Endothelial cell of umbilical vein (primary cell): Measurements from ENCODE around the gene TRIM7. TPM values are rescaled to one million over a fixed set of nuclear protein-coding genes. Genes with fewer than 3 reads are reported as not detected.

Experiments
- BruUV-seq: library from RNA; stranded (reverse); fragments of 400-500 nt; replicated peaks from 2 replicates; lab custom pipeline; 2021; lab: Mats Ljungman, UMichigan
- CTCF ChIA-PET: fragments of 300-600, 350-600 bp; sonication (Branson Sonifier 250); formaldehyde crosslinking; loops from one replicate; lab custom pipeline; 2021; ENCODE audit warnings: antibody characterized with exemption, inconsistent platforms; lab: Charles Lee
- POLR2A ChIA-PET: fragments of 300-600, 350-600 bp; sonication (Branson Sonifier 250); formaldehyde crosslinking; loops from one replicate; lab custom pipeline; 2021; ENCODE audit warnings: antibody characterized with exemption, inconsistent platforms; lab: Charles Lee
- DNase-seq: peaks from one replicate; pipeline ENCODE4 v3.0.0-alpha.2; 2011; ENCODE audit warnings: low read depth, low spot score
- FAIRE-seq: peaks from 2 replicates; lab custom pipeline; 2011; peaks lifted over from hg19 to GRCh38; lab: Jason Lieb, UNC
- H2AFZ ChIP-seq: 2 replicates; pipeline ENCODE4 v1.6.0; 2012; ENCODE audit warnings: low read depth, low read length, control low read depth, inconsistent platforms
- H3K27ac ChIP-seq: 2 replicates; pipeline ENCODE4 v1.5.1; 2011; ENCODE audit warnings: low read depth, mild to moderate bottlenecking, control low read depth, low read length, moderate library complexity; ENCODE audit not compliant: insufficient read depth
- H3K27me3 ChIP-seq, 2 experiments: 2 replicates each; pipeline versions ENCODE4 v1.6.0 to v1.6.1; 2011; ENCODE audit warnings: low read length in 2 of 2, mixed read lengths in 1 of 2; ENCODE audit not compliant: control insufficient read depth in 2 of 2, insufficient read depth in 2 of 2
- H3K36me3 ChIP-seq, 2 experiments: 2 replicates in 1 of 2; 3 replicates in 1 of 2; pipeline ENCODE4 v1.5.1; 2011; ENCODE audit warnings: low read length in 2 of 2, mild to moderate bottlenecking in 1 of 2, moderate library complexity in 1 of 2; ENCODE audit not compliant: control insufficient read depth in 2 of 2, insufficient read depth in 2 of 2; ENCODE audit errors: extremely low read depth in 1 of 2
- H3K4me1 ChIP-seq: 3 replicates; pipeline ENCODE4 v1.5.1; 2011; ENCODE audit warnings: mild to moderate bottlenecking, low read length; ENCODE audit not compliant: control insufficient read depth, insufficient read depth; ENCODE audit errors: extremely low read depth
- H3K4me2 ChIP-seq: 2 replicates; pipeline ENCODE4 v1.6.1; 2011; ENCODE audit warnings: low read length, control low read depth, mixed read lengths; ENCODE audit not compliant: insufficient read depth
- H3K4me3 ChIP-seq, 3 experiments: fragments of 200-600 bp in 1 of 3; sonication (generic), shearing (Covaris generic) in 1 of 3; replicated peaks in 1 of 3; 2 replicates each; pipeline ENCODE4 v1.5.1; 2011 to 2016; ENCODE audit warnings: control low read depth in 3 of 3, low read length in 3 of 3, mild to moderate bottlenecking in 2 of 3, inconsistent platforms in 1 of 3, low read depth in 1 of 3, moderate library complexity in 1 of 3; ENCODE audit not compliant: insufficient read depth in 1 of 3
- H3K79me2 ChIP-seq: 2 replicates; pipeline ENCODE4 v1.6.0; 2012; ENCODE audit warnings: low read length, inconsistent platforms; ENCODE audit not compliant: control insufficient read depth, insufficient read depth
- H3K9ac ChIP-seq: replicated peaks from 2 replicates; pipeline ENCODE3; 2011; ENCODE audit warnings: low read length, control low read depth; ENCODE audit not compliant: insufficient read depth; ENCODE audit errors: extremely low read depth
- H3K9me1 ChIP-seq: replicated peaks from 3 replicates; pipeline ENCODE4 v1.6.0; 2011; ENCODE audit warnings: mild to moderate bottlenecking, low read length; ENCODE audit not compliant: control insufficient read depth, insufficient read depth; ENCODE audit errors: extremely low read depth
- H3K9me3 ChIP-seq: replicated peaks from 2 replicates; pipeline ENCODE4 v1.5.1; 2012; ENCODE audit warnings: low read length, inconsistent platforms; ENCODE audit not compliant: control insufficient read depth, insufficient read depth
- H4K20me1 ChIP-seq: replicated peaks from 2 replicates; pipeline ENCODE3; 2011; ENCODE audit warnings: mild to moderate bottlenecking, low read length; ENCODE audit not compliant: control insufficient read depth, insufficient read depth; ENCODE audit errors: extremely low read depth
- CTCF ChIP-seq, 2 donors: IDR thresholded peaks; 1 replicate in 1 of 2; 2 replicates in 1 of 2; pipeline ENCODE4 v1.5.1; 2011; ENCODE audit warnings: low read length in 2 of 2, mild to moderate bottlenecking in 2 of 2, moderate library complexity in 2 of 2, control low read depth in 1 of 2, inconsistent platforms in 1 of 2, low read depth in 1 of 2; ENCODE audit not compliant: insufficient read depth in 1 of 2; ENCODE audit errors: extremely low read depth in 1 of 2
- GATA2 ChIP-seq: IDR thresholded peaks from 2 replicates; pipeline ENCODE4 v1.7.0; 2011; ENCODE audit warnings: low read depth, mild to moderate bottlenecking, moderate library complexity, mixed read lengths, low read length; ENCODE audit not compliant: insufficient read length, insufficient read depth
- POLR2AphosphoS5 ChIP-seq: IDR thresholded peaks from 2 replicates; pipeline ENCODE4 v1.6.1; 2012; ENCODE audit warnings: low read depth, mild to moderate bottlenecking, control low read depth, low read length, moderate library complexity; ENCODE audit not compliant: insufficient read depth
- dilution Hi-C: fragments of 300-500 bp; cut with MboI; formaldehyde crosslinking; loops from one replicate; pipeline ENCODE4 v1.15.0; 2019; ENCODE audit warnings: low sequenced_read_pairs; ENCODE audit not compliant: extremely low pct_ligation_motif_present
- intact Hi-C: fragments of 100-400 bp; cut with micrococcal nuclease; formaldehyde crosslinking; loops from one replicate; pipeline ENCODE4 v1.10.0; 2022
- polyA plus RNA-seq, 4 experiments: library from polyadenylated mRNA; depleted of rRNA in 3 of 4; stranded (reverse) in 3 of 4; unstranded in 1 of 4; fragments of >200 nt; gene quantifications; 2 replicates each; pipeline versions ENCODE4 v1.2.1 to v1.2.3, GENCODE V29; 2011 to 2012; ENCODE audit warnings: missing spikeins in 1 of 4
- total RNA-seq: library from RNA; stranded (reverse); gene quantifications from 2 replicates; pipeline ENCODE4 v1.2.3, GENCODE V29; 2021

TRIM7 gene
- total and polyA plus RNA-seq, 2 donors (not counting 3 experiments of a cell fraction or from before 2014, with no cell fraction given), result 2.7 to 3.4 TPM

- Histone ChIP-seq H3K79me2 (no peaks in the 10 kb centered on the region), H3K9me3 (no peaks in the 10 kb centered on the region), H3K9me1 (no peaks in the 10 kb centered on the region), H3K9ac (peak overlapping the region; percentile 36), H3K36me3 (no peaks in the 10 kb centered on the region), H3K27me3 (no peaks in the 10 kb centered on the region), H2AFZ (peak overlapping the region; percentile 58), H3K4me1 (peaks cover 16% of the 10 kb centered on the region), H3K4me3 (peak overlapping the region; percentile 18 to 63 (median 49)), H4K20me1 (no peaks in the 10 kb centered on the region), H3K4me2 (peak overlapping the region; percentile 60), H3K27ac (peak overlapping the region; percentile 28)
- FAIRE-seq, result peak; percentile 92
- POLR2A ChIA-PET, result interaction anchor here (1.0 to 1.2 kb wide), 2 partner anchors 19 to 34 kb away, joined by 3 to 8 read pairs; no protein-coding TSS in a partner anchor
- CTCF ChIA-PET, result interaction anchor here (1.0 to 10.2 kb wide), 3 partner anchors 17 to 29 kb away, joined by 3 to 95 read pairs (median 3); partner anchors contain the start of gene TRIM7
- peak; percentile 81 for DNase-seq
- TSS peak; percentile 82 for BruUV-seq
- dilution Hi-C loops, result no loop called here
- TF ChIP-seq GATA2, result no peak
- no peak for TF ChIP-seq POLR2AphosphoS5
- TF ChIP-seq CTCF (IDR thresholded peaks at IDR 0.05; ENCODE audit: extremely low read depth in 1 of 2, insufficient read depth in 1 of 2, low read depth in 1 of 2, low read length in 2 of 2), result peak; percentile 9 to 22
- intact Hi-C loops, result loop anchor here (1.0 to 10.0 kb wide), 6 partner anchors 15 to 693 kb away; partner anchors contain the start of genes CNOT6, MGAT1, TRIM52 and ZFP62
Observed at GRCh38 chr5:181187500-181188213, 17.3 kb downstream of the TRIM7 start.
